ENCODE results near the gene PRAMEF17.
"Not testable (repeated sequence)": the region's sequence is repeated elsewhere in the genome, so short reads cannot be mapped to it uniquely, and the experiment has no call there.

The PRAMEF17 gene

GRCh38 chr1:13389332-13389731, at the start of gene PRAMEF17:
TSS of gene PRAMEF17 (plus strand) at chr1:13389632. CDS start at chr1:13389658, 26 bp downstream.
- not testable (repeated sequence) for DNase-seq

- DNase-seq = not testable (repeated sequence)
These were observed 46.9 kb upstream of the PRAMEF17 start for GRCh38 chr1:13342496-13342895.

GRCh38 chr1:13347034-13347433, 42.4 kb upstream of the PRAMEF17 start, which contains the start of gene PRAMEF14:
TSS of gene PRAMEF14 (minus strand) at chr1:13347134. CDS start at chr1:13345314, 1,820 bp downstream.
- not testable (repeated sequence) for DNase-seq

GRCh38 chr1:13353476-13353875, 36.0 kb upstream of the PRAMEF17 start:
- DNase-seq = not testable (repeated sequence)

DNA sequence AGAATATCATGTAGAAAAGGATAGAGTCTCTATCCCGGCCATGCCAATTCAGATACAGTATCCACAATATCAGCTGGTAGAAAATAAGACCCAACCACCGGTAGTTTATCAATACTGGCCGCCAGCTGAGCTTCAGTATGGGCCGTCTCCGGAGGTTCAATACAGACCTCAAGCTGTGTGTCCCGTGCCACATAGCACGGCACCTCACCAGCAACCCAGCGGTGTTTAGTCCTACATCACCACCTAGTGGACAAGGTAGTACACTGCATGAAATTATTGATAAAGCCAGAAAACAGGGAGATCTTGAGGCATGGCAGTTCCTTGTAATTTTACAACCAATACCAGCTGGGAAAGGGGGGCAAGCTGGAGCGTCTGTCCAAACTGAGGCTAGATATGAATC, 35.0 kb upstream of the PRAMEF17 start:
- not testable (repeated sequence) for DNase-seq

GRCh38 chr1:13356774-13357173, 32.7 kb upstream of the PRAMEF17 start:
- DNase-seq = peak; percentile 40

DNA sequence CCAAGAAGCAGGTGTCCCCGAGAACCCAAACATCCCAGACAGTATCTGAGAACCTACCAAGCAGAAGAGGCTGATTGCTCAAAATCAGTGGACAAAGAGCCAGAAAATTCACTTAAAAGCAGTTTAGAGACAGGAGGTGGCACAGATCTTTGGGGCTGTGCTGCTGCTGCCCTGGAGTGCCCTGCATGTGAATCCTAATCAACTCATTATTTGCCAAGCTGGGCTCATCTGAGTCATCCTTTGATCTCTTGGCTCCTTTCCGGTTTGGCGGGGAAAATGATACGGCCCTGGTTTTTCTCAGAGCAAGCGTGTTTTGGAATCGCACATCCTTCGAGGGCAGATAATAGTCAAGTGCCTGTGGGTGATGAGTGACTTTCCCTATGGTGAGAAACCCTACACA, 27.1 kb upstream of the PRAMEF17 start:
- DNase-seq = not testable (repeated sequence)

DNA sequence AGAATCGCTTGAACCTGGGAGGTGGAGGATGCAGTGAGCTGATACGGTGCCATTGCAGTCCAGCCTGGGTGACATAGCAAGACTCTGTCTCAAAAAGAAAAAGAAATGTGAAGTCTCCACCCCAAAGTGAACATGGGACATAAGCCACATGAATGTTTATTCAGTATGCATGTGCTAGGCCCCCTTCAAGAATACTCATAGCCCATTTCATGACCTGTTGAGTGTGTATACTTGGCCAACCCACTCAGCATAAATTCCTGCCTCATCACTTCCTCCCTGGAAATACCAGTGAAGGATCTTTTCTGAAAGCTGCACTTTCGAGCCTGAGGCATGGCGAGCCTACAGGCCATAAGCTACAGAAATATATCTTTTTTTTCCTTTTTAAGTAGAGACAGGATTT, 24.5 kb upstream of the PRAMEF17 start:
- not testable (repeated sequence) for DNase-seq

- DNase-seq = not testable (repeated sequence)
These were observed 22.9 kb upstream of the PRAMEF17 start for GRCh38 chr1:13366536-13366935.

GRCh38 chr1:13368544-13368943, 20.9 kb upstream of the PRAMEF17 start:
- not testable (repeated sequence) for DNase-seq

DNA sequence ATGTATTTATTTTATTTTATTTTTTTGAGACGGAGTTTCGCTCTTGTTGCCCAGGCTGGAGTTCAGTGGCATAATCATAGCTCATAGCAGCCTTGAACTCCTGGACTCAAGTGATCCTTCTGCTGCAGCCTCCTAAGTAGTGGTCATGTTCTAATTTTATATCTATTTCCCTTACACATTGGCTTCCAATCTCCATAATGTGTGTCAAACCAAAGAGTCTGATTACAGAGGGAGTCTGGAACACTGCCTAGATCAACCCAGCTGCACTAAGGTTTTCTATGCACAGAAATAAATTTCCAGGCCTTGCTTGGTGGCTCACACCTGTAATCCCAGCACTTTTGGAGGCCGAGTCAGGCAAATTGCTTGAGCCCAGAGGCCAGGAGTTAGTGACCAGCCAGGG, 10.4 kb upstream of the PRAMEF17 start:
- not testable (repeated sequence) for DNase-seq

DNA sequence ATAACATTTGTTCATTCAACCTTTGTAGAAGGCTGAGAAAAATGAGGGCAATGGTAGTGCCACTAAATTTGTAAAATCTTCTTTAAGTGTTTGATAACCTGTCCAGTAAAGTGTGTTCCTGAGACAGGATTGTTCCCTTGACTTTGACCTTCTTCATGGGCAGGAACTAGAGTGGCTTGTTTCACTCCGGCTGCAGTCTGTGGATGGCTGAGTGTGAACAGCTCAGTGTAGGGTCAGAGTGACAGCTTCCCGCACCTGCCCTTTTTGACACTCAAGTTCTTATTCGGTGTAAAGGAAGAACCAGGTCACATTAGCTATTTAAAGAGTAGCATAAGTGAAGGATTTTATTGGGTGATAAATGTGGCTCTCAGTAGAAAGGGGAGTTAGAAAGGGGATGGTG, 9.1 kb upstream of the PRAMEF17 start:
- not testable (repeated sequence) for DNase-seq

GRCh38 chr1:13393004-13393403, 3.6 kb downstream of the PRAMEF17 start:
- DNase-seq = not testable (repeated sequence)

DNA sequence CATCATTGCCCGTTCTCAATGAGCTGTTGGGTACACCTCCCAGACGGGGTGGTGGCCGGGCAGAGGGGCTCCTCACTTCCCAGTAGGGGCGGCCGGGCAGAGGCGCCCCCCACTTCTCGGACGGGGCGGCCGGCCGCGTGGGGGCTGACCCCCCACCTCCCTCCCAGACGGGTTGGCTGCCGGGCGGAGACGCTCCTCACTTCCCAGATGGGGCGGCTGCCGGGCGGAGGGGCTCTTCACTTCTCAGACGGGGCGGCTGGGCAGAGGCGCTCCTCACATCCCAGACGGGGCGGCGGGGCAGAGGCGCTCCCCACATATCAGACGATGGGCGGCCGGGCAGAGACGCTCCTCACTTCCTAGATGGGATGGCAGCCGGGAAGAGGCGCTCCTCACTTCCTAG, 5.3 kb downstream of the PRAMEF17 start:
- DNase-seq = not testable (repeated sequence)

DNA sequence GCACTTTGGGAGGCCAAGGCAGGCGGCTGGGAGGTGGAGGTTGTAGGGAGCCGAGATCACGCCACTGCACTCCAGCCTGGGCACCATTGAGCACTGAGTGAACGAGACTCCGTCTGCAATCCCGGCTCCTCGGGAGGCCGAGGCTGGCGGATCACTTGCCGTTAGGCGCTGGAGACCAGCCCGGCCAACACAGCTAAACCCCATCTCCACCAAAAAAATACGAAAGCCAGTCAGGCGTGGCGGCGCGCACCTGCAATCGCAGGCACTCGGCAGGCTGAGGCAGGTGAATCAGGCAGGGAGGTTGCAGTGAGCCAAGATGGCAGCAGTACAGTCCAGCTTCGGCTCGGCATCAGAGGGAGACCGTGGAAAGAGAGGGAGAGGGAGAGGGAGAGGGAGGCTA, 5.9 kb downstream of the PRAMEF17 start:
- not testable (repeated sequence) for DNase-seq

DNA sequence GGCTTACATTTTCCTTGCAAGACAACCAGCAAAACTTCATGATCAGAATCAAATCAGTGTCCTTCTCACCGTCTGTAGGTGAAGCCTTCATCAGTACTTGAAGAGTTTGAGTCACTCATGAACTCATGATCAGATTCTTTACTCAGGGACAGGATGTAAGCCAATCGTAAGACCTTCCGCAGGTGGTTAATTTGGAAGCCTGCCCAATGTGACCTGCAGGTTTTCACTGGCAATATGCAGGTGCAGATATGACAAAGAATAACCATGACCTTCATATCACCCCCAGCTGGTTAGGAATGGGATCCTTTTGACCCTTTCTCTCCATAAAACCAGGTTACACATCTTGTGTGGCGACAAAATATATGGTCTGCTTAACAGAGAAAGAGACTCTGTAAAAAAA, 18.4 kb downstream of the PRAMEF17 start:
- DNase-seq = no peak

- not testable (repeated sequence) for DNase-seq
These were observed 20.7 kb downstream of the PRAMEF17 start, which contains the start of gene PRAMEF20 for GRCh38 chr1:13410150-13410549. TSS of gene PRAMEF20 (plus strand) at chr1:13410450. CDS start at chr1:13416355, 5,905 bp downstream.

GRCh38 chr1:13430495-13430894, 41.1 kb downstream of the PRAMEF17 start:
- DNase-seq = no peak

DNA sequence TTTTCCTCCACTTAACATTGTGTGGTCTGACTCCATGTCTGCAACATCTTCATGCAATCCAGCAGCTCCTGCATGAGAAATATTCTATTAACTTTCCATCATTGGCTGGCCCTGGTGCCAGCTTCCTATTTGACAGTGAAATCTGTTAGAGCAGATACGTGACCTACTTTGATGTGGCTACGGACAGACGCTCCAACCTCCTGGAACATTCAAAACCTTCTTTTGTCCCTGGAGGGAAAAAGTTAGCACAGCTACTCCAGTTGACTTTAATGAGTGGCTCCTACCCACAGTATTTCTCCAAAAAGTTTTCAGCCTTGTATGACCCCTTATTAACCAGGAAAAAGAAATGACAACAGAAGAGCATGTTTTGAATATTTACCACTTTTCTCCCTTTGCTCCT, 42.8 kb downstream of the PRAMEF17 start:
- DNase-seq = no peak

DNA sequence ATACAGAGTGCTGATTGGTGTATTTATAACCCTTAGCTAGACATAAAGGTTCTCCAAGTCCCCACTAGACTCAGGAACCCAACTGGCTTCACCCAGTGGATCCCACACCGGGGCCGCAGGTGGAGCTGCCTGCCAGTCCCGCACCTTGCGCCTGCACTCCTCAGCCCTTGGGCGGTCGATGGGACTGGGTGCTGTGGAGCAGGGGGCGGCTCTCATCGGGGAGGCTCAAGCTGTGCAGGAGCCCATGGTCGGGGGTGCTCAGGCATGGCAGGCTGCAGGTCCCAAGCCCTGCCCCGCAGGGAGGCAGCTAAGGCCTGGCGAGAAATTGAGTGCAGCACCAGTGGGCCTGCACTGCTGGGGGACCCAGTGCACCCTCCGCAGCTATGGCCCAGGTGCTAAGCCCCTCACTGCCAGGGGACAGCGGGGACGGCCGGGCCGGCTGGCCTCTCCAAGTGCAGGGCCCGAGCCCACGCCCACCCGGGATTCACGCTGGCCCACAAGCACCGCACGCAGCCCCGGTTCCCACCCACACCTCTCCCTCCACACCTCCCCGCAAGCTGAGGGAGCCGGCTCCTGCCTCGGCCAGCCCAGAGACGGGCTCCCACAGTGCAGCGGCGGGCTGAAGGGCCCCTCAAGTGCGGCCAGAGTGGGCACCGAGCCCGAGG, 44.4 kb downstream of the PRAMEF17 start:
- DNase-seq = not testable (repeated sequence)

DNA sequence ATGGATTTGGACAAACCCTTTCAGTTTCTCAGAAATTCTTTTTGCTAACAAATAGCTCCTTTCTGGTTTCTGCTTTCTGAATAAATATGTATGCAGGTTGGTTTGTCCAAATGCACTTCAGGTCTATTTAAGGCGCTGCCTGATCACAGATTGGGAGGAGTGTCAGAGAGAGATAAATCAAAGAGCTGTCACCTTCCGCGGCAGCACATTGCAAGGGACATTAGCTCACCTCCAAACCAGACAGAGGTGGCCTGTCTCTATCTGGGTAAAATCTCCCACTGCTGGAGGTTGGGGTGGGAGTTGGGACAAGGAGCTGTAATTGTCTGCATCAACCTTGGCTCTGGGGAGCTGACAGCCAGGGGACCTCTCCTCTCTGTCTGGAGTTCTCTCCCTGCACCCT, 46.0 kb downstream of the PRAMEF17 start:
- no peak for DNase-seq

GRCh38 chr1:13439104-13439783, 49.8 kb downstream of the PRAMEF17 start:
- DNase-seq = not testable (repeated sequence)
